Fibroblast of the aortic adventitia (primary cell): Measurements from ENCODE around the gene CYFIP1. TPM values are rescaled to one million over a fixed set of nuclear protein-coding genes. Genes with fewer than 3 reads are reported as not detected.
"Not testable (repeated sequence)": the region's sequence is repeated elsewhere in the genome, so short reads cannot be mapped to it uniquely, and the experiment has no call there.

Source experiments
- DNase-seq: peaks from one replicate; pipeline ENCODE4 v3.0.0-alpha.2; 2010; ENCODE audit warnings: low read depth
- H3K4me3 ChIP-seq: 2 replicates; pipeline ENCODE4 v1.5.1; 2011; ENCODE audit warnings: low read depth, mild to moderate bottlenecking, control low read depth, low read length, moderate library complexity
- CTCF ChIP-seq: IDR thresholded peaks from 2 replicates; pipeline ENCODE4 v1.5.1; 2011; ENCODE audit warnings: mild to moderate bottlenecking, low read length, control low read depth, inconsistent platforms; ENCODE audit not compliant: insufficient read depth
- total RNA-seq: library from RNA; depleted of rRNA; stranded (reverse); fragments of >200 nt; gene quantifications from 2 replicates; pipeline ENCODE4 v1.2.3, GENCODE V29; 2012; ENCODE audit warnings: low replicate concordance

Gene CYFIP1
- total RNA-seq, 1 donor = 95.8 TPM

GRCh38 chr15:23002920-23003319, 22.8 kb upstream of the CYFIP1 start:
- H3K4me3 ChIP-seq = no peak overlapping the region
- no peak for TF ChIP-seq CTCF
- DNase-seq = no peak

- no peak for TF ChIP-seq CTCF
- H3K4me3 ChIP-seq = no peak overlapping the region
- DNase-seq = no peak
Observed at GRCh38 chr15:22995795-22996194, 15.6 kb upstream of the CYFIP1 start.

GRCh38 chr15:22992024-22992326, 11.8 kb upstream of the CYFIP1 start:
- no peak for DNase-seq
- no peak overlapping the region for H3K4me3 ChIP-seq
- no peak for TF ChIP-seq CTCF

GRCh38 chr15:22989576-22990477, 9.7 kb upstream of the CYFIP1 start:
- DNase-seq = no peak
- no peak for TF ChIP-seq CTCF
- H3K4me3 ChIP-seq = no peak overlapping the region

GRCh38 chr15:22988811-22989210, 8.6 kb upstream of the CYFIP1 start:
- no peak for TF ChIP-seq CTCF
- DNase-seq = no peak
- H3K4me3 ChIP-seq = no peak overlapping the region

GRCh38 chr15:22981931-22982330, 1.8 kb upstream of the CYFIP1 start:
- DNase-seq = not testable (repeated sequence)

GRCh38 chr15:22981051-22981840, 1.1 kb upstream of the CYFIP1 start:
- no peak for TF ChIP-seq CTCF
- DNase-seq = no peak
- H3K4me3 ChIP-seq = peak overlapping the region; percentile 96

More at GRCh38 chr15:22981931-22982330, 1.8 kb upstream of the CYFIP1 start:
- H3K4me3 ChIP-seq = not testable (repeated sequence)
